Lung (tissue), 12 donors: ENCODE data around the gene GRIP2. TPM values are rescaled to one million over a fixed set of nuclear protein-coding genes. Genes with fewer than 3 reads are reported as not detected.

Experiments
- ATAC-seq: fragments of 200-7000 bp; cut with Tn5 transposase; one replicate; pipeline ENCODE4 v1.9.1; 2020; ENCODE audit warnings: moderate number of reproducible peaks; ENCODE audit not compliant: insufficient read depth, low FRiP score
- DNase-seq, 3 donors: peaks; one replicate each; pipeline ENCODE4 v3.0.0-alpha.2; 2013 to 2017
- H3K27ac ChIP-seq, 2 donors: one replicate each; pipeline ENCODE4 v1.5.1; 2013; ENCODE audit warnings: mild to moderate bottlenecking in 2 of 2, moderate library complexity in 2 of 2, control low read depth in 1 of 2, inconsistent platforms in 1 of 2, low read depth in 1 of 2, low read length in 1 of 2
- H3K27me3 ChIP-seq, 3 donors: one replicate each; pipeline ENCODE4 v1.5.1; 2013; ENCODE audit warnings: low read length in 2 of 3; ENCODE audit not compliant: control insufficient read depth in 3 of 3, insufficient read depth in 3 of 3
- H3K36me3 ChIP-seq, 4 donors: one replicate each; pipeline ENCODE4 v1.5.1; 2013; ENCODE audit warnings: low read length in 4 of 4, mild to moderate bottlenecking in 1 of 4, moderate library complexity in 1 of 4; ENCODE audit not compliant: control insufficient read depth in 4 of 4, insufficient read depth in 4 of 4
- H3K4me1 ChIP-seq, 5 donors: one replicate each; pipeline ENCODE4 v1.5.1; 2013; ENCODE audit warnings: low read length in 5 of 5, mild to moderate bottlenecking in 2 of 5, moderate library complexity in 1 of 5; ENCODE audit not compliant: control insufficient read depth in 5 of 5, insufficient read depth in 5 of 5
- H3K4me3 ChIP-seq: one replicate; pipeline ENCODE4 v1.5.1; 2013; ENCODE audit warnings: mild to moderate bottlenecking, control low read depth, moderate library complexity
- H3K9ac ChIP-seq, 2 donors: one replicate each; pipeline ENCODE4 v1.5.1; 2013; ENCODE audit warnings: low read length in 2 of 2, control low read depth in 1 of 2; ENCODE audit not compliant: insufficient read depth in 1 of 2
- H3K9me3 ChIP-seq, 4 donors: one replicate each; pipeline ENCODE4 v1.5.1; 2013; ENCODE audit warnings: low read length in 3 of 4, mild to moderate bottlenecking in 1 of 4, moderate library complexity in 1 of 4; ENCODE audit not compliant: control insufficient read depth in 4 of 4, insufficient read depth in 3 of 4
- CTCF ChIP-seq: IDR thresholded peaks from 2 replicates; pipeline ENCODE4 v1.5.1; 2012; ENCODE audit warnings: mild to moderate bottlenecking; ENCODE audit errors: control extremely low read depth, extremely low read depth
- WGBS, 2 donors: extraction: QIAGEN DNeasy Blood & Tissue Kit; methylation state at CpG; one replicate each; pipeline ENCODE4 v1.1.7; 2013; 5-methylcytosine and 5-hydroxymethylcytosine counted together
- polyA plus RNA-seq, 2 donors: library from polyadenylated mRNA; stranded (reverse); fragments of 200-250 nt; gene quantifications; one replicate each; pipeline ENCODE4 v1.2.1, GENCODE V29; 2013
- total RNA-seq, 2 donors: library from RNA; depleted of rRNA in 1 of 2; stranded (reverse); fragments of >200 nt in 1 of 2; gene quantifications; one replicate each; pipeline ENCODE4 v1.2.1, GENCODE V29; 2014 to 2021
- donor health status: control.
- donor health status: control.
- donor health status: Bipolar disorder and iron deficiency.
- donor health status: healthy.
- donor health status: DM: yes; HTN: yes; CAD: no.

The GRIP2 gene
- total and polyA plus RNA-seq, 4 donors: 0.05 to 1.2 (median 0.64) TPM

GRCh38 chr3:14503033-14503705 is 37.0 kb downstream of the GRIP2 start:
- no peak overlapping the region for H3K9ac ChIP-seq
- DNase-seq (no peak), ATAC-seq (no peak)
- H3K27me3 ChIP-seq: no peaks in the 10 kb centered on the region
- TF ChIP-seq CTCF: no peak
- no peaks in the 10 kb centered on the region for H3K36me3 ChIP-seq
- H3K4me3 ChIP-seq: no peak overlapping the region
- no peaks in the 10 kb centered on the region for H3K4me1 ChIP-seq
- H3K9me3 ChIP-seq: peaks cover 0 to 12% (median 3%) of the 10 kb centered on the region in 4 donors
- no peak overlapping the region for H3K27ac ChIP-seq
- WGBS, 2 donors: 91 to 93% methylated on average over 12 of the region's 12 CpGs

- H3K9ac ChIP-seq: no peak overlapping the region
- no peak overlapping the region for H3K27ac ChIP-seq
- TF ChIP-seq CTCF: no peak
- H3K36me3 ChIP-seq: no peaks in the 10 kb centered on the region
- ATAC-seq (no peak), DNase-seq (no peak)
- H3K27me3 ChIP-seq: no peaks in the 10 kb centered on the region
- H3K9me3 ChIP-seq: peaks cover 0 to 12% (median 3%) of the 10 kb centered on the region in 4 donors
- no peak overlapping the region for H3K4me3 ChIP-seq
- H3K4me1 ChIP-seq: no peaks in the 10 kb centered on the region
Observed at GRCh38 chr3:14502472-14502871, 37.7 kb downstream of the GRIP2 start.

DNA sequence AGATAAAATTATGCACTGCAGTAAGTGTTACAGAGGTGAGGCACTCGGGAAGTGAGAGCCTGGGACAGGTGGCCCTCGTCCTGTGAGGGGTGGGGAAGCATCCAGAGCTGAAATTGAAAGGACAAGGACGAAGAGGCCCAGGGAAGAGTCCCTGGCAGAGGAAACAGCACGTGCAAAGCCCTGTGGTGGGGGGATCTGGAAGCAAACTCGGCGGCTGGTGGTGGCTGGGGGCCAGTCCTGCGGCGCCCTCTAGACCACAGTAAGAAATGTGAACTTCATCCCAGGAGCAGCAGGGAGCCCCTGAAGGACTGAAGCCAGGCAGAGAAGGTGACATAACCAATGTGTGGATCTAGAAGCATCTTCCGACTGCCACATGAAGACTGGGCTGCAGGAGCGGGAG is 42.8 kb downstream of the GRIP2 start:
- Histone ChIP-seq H3K9ac (no peak overlapping the region), H3K27me3 (no peaks in the 10 kb centered on the region), H3K27ac (no peak overlapping the region), H3K9me3 (peaks cover 0 to 4% (median 0%) of the 10 kb centered on the region in 4 donors), H3K4me1 (no peaks in the 10 kb centered on the region), H3K36me3 (no peaks in the 10 kb centered on the region), H3K4me3 (no peak overlapping the region)
- no peak for TF ChIP-seq CTCF
- 65 to 69% methylated on average over 10 of the region's 10 CpGs for WGBS, 2 donors
- ATAC-seq (no peak), DNase-seq (no peak)

DNA sequence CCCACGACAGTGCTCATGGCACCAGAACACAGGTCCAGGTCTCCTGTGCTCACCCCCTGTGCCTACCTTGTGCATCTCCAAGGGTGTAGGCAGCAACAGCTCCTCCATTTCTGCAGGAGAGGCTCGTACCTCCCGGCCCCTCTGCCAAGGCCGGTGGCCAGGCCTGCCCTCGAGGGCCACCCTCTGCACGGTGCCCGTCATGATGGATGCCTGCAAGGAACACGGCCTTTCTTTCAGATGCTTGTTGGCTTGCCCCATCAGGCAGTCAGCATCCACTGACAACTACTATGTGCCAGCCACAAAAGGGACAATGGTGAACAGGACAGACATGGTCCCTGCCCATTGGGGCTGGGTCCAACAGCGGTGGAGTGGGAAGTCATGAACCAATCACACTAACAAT is 43.8 kb downstream of the GRIP2 start:
- TF ChIP-seq CTCF: no peak
- H3K27ac ChIP-seq: no peak overlapping the region
- peaks cover 0 to 4% (median 0%) of the 10 kb centered on the region in 4 donors for H3K36me3 ChIP-seq
- WGBS, 2 donors: 91 to 96% methylated on average over 9 of the region's 9 CpGs
- H3K9me3 ChIP-seq: peaks cover 0 to 4% (median 0%) of the 10 kb centered on the region in 4 donors
- no peak for ATAC-seq
- no peak overlapping the region for H3K9ac ChIP-seq
- DNase-seq: no peak
- no peaks in the 10 kb centered on the region for H3K27me3 ChIP-seq
- no peak overlapping the region for H3K4me3 ChIP-seq
- H3K4me1 ChIP-seq: no peaks in the 10 kb centered on the region
